HG03558 (cell line): ENCODE results near the gene MORN5.

Source experiments
- ATAC-seq: cut with Tn5 transposase; IDR thresholded peaks from one replicate; pipeline ENCODE4 v1.9.1; 2021; ENCODE audit warnings: moderate number of reproducible peaks; ENCODE audit not compliant: unreplicated experiment; ENCODE audit errors: extremely low read depth

The MORN5 gene

GRCh38 chr9:122212473-122213004 is 52.8 kb downstream of the MORN5 start:
- no peak for ATAC-seq

- ATAC-seq: no peak
Observed at GRCh38 chr9:122213102-122213588, 53.4 kb downstream of the MORN5 start.

GRCh38 chr9:122213589-122214413 is 54.1 kb downstream of the MORN5 start:
- no peak for ATAC-seq

GRCh38 chr9:122214507-122214906 is 54.8 kb downstream of the MORN5 start:
- no peak for ATAC-seq

GRCh38 chr9:122215663-122216062 is 56.0 kb downstream of the MORN5 start:
- ATAC-seq: no peak

GRCh38 chr9:122216138-122216797 is 56.6 kb downstream of the MORN5 start:
- no peak for ATAC-seq

GRCh38 chr9:122216798-122217418 is 57.2 kb downstream of the MORN5 start:
- ATAC-seq: no peak

- ATAC-seq: no peak
Observed at GRCh38 chr9:122217640-122218039, 57.9 kb downstream of the MORN5 start.

GRCh38 chr9:122218071-122218934 is 58.6 kb downstream of the MORN5 start:
- ATAC-seq: no peak

- ATAC-seq: no peak
Observed at GRCh38 chr9:122218935-122219855, 59.5 kb downstream of the MORN5 start.

- ATAC-seq: no peak
Observed at GRCh38 chr9:122219856-122220672, 60.4 kb downstream of the MORN5 start.

GRCh38 chr9:122220673-122221182 is 61.0 kb downstream of the MORN5 start:
- no peak for ATAC-seq

GRCh38 chr9:122221183-122221811 is 61.6 kb downstream of the MORN5 start:
- ATAC-seq: no peak

GRCh38 chr9:122222791-122223190 is 63.1 kb downstream of the MORN5 start:
- ATAC-seq: no peak

- ATAC-seq: no peak
Observed at GRCh38 chr9:122223435-122223834, 63.7 kb downstream of the MORN5 start.

- no peak for ATAC-seq
Observed at GRCh38 chr9:122225312-122226141, 65.8 kb downstream of the MORN5 start.
